Omental fat pad (tissue), 4 donors: ENCODE data around the gene OXCT1. TPM values are rescaled to one million over a fixed set of nuclear protein-coding genes. Genes with fewer than 3 reads are reported as not detected.

Experiments used
- ATAC-seq: fragments of 150-250 bp; one replicate; pipeline ENCODE4 v1.9.1; 2016; ENCODE audit warnings: mild to moderate bottlenecking, moderate library complexity; ENCODE audit not compliant: low FRiP score
- DNase-seq: peaks from one replicate; pipeline ENCODE4 v3.0.0-alpha.2; 2019; ENCODE audit warnings: low spot score
- CTCF ChIP-seq, 3 donors: fragments of 450-650 bp; IDR thresholded peaks; one replicate each; pipeline ENCODE4 v1.5.1; 2016 to 2017; ENCODE audit warnings: antibody characterized with exemption in 3 of 3, mild to moderate bottlenecking in 3 of 3, moderate library complexity in 2 of 3
- total RNA-seq, 4 donors: library from RNA; depleted of rRNA; stranded (reverse); fragments of >200 nt; gene quantifications; one replicate each; pipeline ENCODE4 v1.1.0, GENCODE V29; 2016

The OXCT1 gene
- total RNA-seq, 4 donors from 2014 or later = 22.0 to 54.4 (median 31.9) TPM

- TF ChIP-seq CTCF (IDR thresholded peaks at IDR 0.05) = no peak
- ATAC-seq (no peak), DNase-seq (no peak)
These were observed 27.4 kb downstream of the OXCT1 start for GRCh38 chr5:41842777-41843176.

- TF ChIP-seq CTCF (IDR thresholded peaks at IDR 0.05) = no peak
- DNase-seq (no peak), ATAC-seq (no peak)
These were observed 28.9 kb downstream of the OXCT1 start for GRCh38 chr5:41841325-41841724.

- no peak for TF ChIP-seq CTCF (IDR thresholded peaks at IDR 0.05)
- no peak for DNase-seq
These were observed 30.0 kb downstream of the OXCT1 start for GRCh38 chr5:41840251-41840650.

GRCh38 chr5:41837793-41838192 lies 32.4 kb downstream of the OXCT1 start:
- TF ChIP-seq CTCF (IDR thresholded peaks at IDR 0.05) = no peak
- DNase-seq = no peak

More at GRCh38 chr5:41840251-41840650, 30.0 kb downstream of the OXCT1 start:
- no peak for ATAC-seq

DNA sequence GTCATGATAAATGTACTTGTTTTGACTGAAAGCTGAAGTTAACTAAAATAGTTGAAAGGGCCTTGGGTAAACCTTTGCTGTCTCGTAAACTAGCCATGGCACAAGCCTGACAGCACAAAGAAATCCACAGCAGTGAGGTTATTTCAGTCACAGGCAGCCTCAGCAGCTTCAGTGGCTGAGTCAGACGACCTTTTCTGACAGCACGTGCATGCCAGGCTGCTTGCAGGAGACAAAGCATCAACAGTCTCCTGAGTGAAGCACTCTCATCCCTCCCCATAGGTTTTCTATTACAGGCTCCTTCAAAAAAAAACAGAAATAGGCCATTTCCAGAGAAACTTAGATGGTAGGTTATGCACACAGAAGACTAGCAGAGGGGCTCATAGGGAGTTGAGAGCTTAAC lies 34.6 kb downstream of the OXCT1 start:
- ATAC-seq = no peak
- no peak for DNase-seq
- TF ChIP-seq CTCF (IDR thresholded peaks at IDR 0.05) = no peak

More at GRCh38 chr5:41837793-41838192, 32.4 kb downstream of the OXCT1 start:
- ATAC-seq = no peak

- ATAC-seq (no peak), DNase-seq (no peak)
- no peak for TF ChIP-seq CTCF (IDR thresholded peaks at IDR 0.05)
These were observed 35.7 kb downstream of the OXCT1 start for GRCh38 chr5:41834506-41834905.

DNA sequence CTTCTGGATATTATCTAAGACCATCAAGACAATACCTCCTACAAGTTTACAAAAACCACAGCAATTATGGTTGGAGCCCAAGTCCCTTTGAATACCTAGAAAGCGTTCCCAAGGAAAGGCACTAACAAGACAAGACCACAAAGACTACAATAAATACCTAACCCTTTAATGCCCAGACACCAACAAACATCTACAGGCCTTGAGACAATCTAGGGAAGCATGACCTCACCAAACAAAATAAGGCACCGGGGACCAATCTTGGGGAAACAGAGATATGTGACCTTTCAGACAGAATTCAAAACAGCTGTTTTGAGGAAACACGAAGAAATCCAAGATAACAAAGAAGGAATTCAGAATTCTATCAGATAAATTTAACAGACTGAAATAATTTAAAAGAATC lies 37.8 kb downstream of the OXCT1 start:
- no peak for TF ChIP-seq CTCF (IDR thresholded peaks at IDR 0.05)

More for the DNA sequence above, 37.8 kb downstream of the OXCT1 start:
- DNase-seq (no peak), ATAC-seq (no peak)
